Left lung (tissue), 10 donors: ENCODE measurements around the gene MDGA2. TPM values are rescaled to one million over a fixed set of nuclear protein-coding genes. Genes with fewer than 3 reads are reported as not detected.

ENCODE experiments used
- ATAC-seq: fragments of 200-7000 bp; cut with Tn5 transposase; one replicate; pipeline ENCODE4 v1.9.1; 2020; ENCODE audit warnings: moderate library complexity
- DNase-seq, 4 donors: peaks; one replicate each; pipeline ENCODE4 v3.0.0-alpha.2; 2013 to 2020
- H3K27ac ChIP-seq, 2 donors: fragments of 200-600 bp; sonication (generic) in 1 of 2; one replicate each; pipeline versions ENCODE4 v1.5.0 to v1.8.0; 2020 to 2021
- H3K27me3 ChIP-seq, 2 donors: fragments of 200-600 bp; sonication (generic) in 1 of 2; one replicate each; pipeline versions ENCODE4 v1.5.0 to v1.8.0; 2020 to 2021
- H3K36me3 ChIP-seq, 2 donors: fragments of 200-600 bp; sonication (generic) in 1 of 2; one replicate each; pipeline versions ENCODE4 v1.5.0 to v1.8.0; 2020 to 2021
- H3K4me1 ChIP-seq, 2 donors: fragments of 200-600 bp; one replicate each; pipeline ENCODE4 v1.8.0; 2021
- H3K4me3 ChIP-seq, 2 donors: fragments of 200-600 bp; sonication (generic) in 1 of 2; one replicate each; pipeline versions ENCODE4 v1.5.0 to v1.8.0; 2020 to 2021; ENCODE audit warnings: mild to moderate bottlenecking in 1 of 2
- H3K9me3 ChIP-seq, 2 donors: fragments of 200-600 bp; sonication (generic) in 1 of 2; one replicate each; pipeline versions ENCODE4 v1.5.0 to v1.8.0; 2020 to 2021
- intact Hi-C, 2 donors: fragments of 100-400 bp; cut with DNase I; formaldehyde crosslinking; loops; one replicate each; pipeline versions ENCODE4 v1.11.2 to v1.14.2; 2022
- polyA plus RNA-seq, 6 donors: library from polyadenylated mRNA; unstranded; fragments of 120-200 nt; gene quantifications; one replicate each; pipeline ENCODE4 v1.2.1, GENCODE V29; 2013; ENCODE audit not compliant: insufficient read length in 6 of 6
- total RNA-seq, 2 donors: library from RNA; stranded (reverse); fragmentation: NEBNext Ultra II Directional; extraction: Animal tissue kit (Norgen Biotek cat#: 25700); gene quantifications; one replicate each; pipeline ENCODE4 v1.2.1, GENCODE V29; 2021
- TF ChIP-seq, protein P1 (sequence below), 2 donors: fragments of 200-600 bp; sonication (generic) in 1 of 2; IDR thresholded peaks; one replicate each; pipeline versions ENCODE4 v1.5.0 to v1.8.0; 2021; ENCODE audit warnings: antibody characterized with exemption in 2 of 2
- donor health status: DM: no; HTN: yes; CAD: no.
- donor health status: DM: no; HTN: no; CAD: no.

MDGA2 gene
- total and polyA plus RNA-seq, 8 donors: 0.14 to 0.62 (median 0.36) TPM; not detected in 1

DNA sequence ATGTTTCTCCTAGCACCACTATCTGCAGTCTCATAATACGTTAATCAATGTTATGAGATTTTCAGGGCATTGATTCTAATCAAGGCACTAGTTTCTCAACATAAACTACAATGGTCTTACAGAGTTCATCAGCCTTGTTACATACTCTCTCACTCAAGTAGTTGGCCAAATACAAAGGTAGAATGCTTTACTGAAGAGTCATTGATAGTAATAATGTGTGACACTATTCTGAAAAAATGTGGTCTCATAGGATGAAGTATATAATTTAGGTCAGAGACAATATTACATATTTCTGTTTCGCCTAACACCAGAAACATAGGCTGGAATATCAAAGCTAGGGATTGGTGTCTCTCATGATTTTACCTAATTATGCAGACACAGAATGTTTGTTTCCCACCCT is 35.2 kb upstream of the MDGA2 start:
- H3K27ac ChIP-seq: no peak overlapping the region
- no peak overlapping the region for H3K4me3 ChIP-seq
- DNase-seq (no peak), ATAC-seq (no peak)
- H3K27me3 ChIP-seq: no peaks in the 10 kb centered on the region
- TF ChIP-seq, protein P1, sequence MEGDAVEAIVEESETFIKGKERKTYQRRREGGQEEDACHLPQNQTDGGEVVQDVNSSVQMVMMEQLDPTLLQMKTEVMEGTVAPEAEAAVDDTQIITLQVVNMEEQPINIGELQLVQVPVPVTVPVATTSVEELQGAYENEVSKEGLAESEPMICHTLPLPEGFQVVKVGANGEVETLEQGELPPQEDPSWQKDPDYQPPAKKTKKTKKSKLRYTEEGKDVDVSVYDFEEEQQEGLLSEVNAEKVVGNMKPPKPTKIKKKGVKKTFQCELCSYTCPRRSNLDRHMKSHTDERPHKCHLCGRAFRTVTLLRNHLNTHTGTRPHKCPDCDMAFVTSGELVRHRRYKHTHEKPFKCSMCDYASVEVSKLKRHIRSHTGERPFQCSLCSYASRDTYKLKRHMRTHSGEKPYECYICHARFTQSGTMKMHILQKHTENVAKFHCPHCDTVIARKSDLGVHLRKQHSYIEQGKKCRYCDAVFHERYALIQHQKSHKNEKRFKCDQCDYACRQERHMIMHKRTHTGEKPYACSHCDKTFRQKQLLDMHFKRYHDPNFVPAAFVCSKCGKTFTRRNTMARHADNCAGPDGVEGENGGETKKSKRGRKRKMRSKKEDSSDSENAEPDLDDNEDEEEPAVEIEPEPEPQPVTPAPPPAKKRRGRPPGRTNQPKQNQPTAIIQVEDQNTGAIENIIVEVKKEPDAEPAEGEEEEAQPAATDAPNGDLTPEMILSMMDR (IDR thresholded peaks at IDR 0.05): no peak
- no peaks in the 10 kb centered on the region for H3K9me3 ChIP-seq
- intact Hi-C loops: no loop called here
- H3K36me3 ChIP-seq: no peaks in the 10 kb centered on the region
- no peaks in the 10 kb centered on the region for H3K4me1 ChIP-seq

DNA sequence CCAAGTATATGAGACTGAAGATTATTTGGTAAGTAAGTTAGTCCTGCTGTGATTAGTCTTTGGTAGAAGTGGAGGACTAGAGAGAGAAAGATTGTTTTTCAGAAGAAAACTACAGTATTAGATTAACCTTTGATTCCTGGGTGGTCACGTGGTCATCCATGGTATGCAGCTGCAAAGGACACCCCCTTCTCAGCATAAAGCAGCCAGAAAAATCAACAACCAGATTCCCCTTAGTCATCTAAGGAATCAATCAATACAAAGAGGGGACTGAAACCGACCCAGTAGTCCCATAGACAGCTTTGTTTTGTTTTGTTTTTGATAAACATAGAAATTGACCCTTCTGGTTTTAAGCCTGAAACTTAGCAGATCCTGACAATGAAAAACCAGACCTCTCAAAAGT is 30.3 kb upstream of the MDGA2 start:
- H3K9me3 ChIP-seq: no peaks in the 10 kb centered on the region

GRCh38 chr14:47691829-47692228 is 16.4 kb upstream of the MDGA2 start:
- Histone ChIP-seq H3K27me3 (no peaks in the 10 kb centered on the region), H3K9me3 (no peaks in the 10 kb centered on the region), H3K27ac (no peak overlapping the region), H3K4me3 (no peak overlapping the region), H3K4me1 (no peaks in the 10 kb centered on the region), H3K36me3 (no peaks in the 10 kb centered on the region)
- DNase-seq (no peak), ATAC-seq (no peak)
- TF ChIP-seq, protein P1 (IDR thresholded peaks at IDR 0.05): no peak
- intact Hi-C loops: no loop called here

More for the DNA sequence above, 30.3 kb upstream of the MDGA2 start:
- intact Hi-C loops: no loop called here
- TF ChIP-seq, protein P1 (IDR thresholded peaks at IDR 0.05): no peak
- Histone ChIP-seq H3K27ac (no peak overlapping the region), H3K4me1 (no peaks in the 10 kb centered on the region), H3K27me3 (no peaks in the 10 kb centered on the region), H3K4me3 (no peak overlapping the region), H3K36me3 (no peaks in the 10 kb centered on the region)
- ATAC-seq (no peak), DNase-seq (no peak)

GRCh38 chr14:47678993-47679392 is 3.6 kb upstream of the MDGA2 start:
- ATAC-seq (no peak), DNase-seq (no peak)
- H3K4me3 ChIP-seq: no peak overlapping the region
- H3K36me3 ChIP-seq: no peaks in the 10 kb centered on the region
- intact Hi-C loops: no loop called here
- no peaks in the 10 kb centered on the region for H3K9me3 ChIP-seq
- TF ChIP-seq, protein P1 (IDR thresholded peaks at IDR 0.05): no peak
- H3K27me3 ChIP-seq: peaks cover 31 to 49% of the 10 kb centered on the region in 2 donors
- H3K4me1 ChIP-seq: peaks cover 4 to 14% of the 10 kb centered on the region in 2 donors
- H3K27ac ChIP-seq: no peak overlapping the region

DNA sequence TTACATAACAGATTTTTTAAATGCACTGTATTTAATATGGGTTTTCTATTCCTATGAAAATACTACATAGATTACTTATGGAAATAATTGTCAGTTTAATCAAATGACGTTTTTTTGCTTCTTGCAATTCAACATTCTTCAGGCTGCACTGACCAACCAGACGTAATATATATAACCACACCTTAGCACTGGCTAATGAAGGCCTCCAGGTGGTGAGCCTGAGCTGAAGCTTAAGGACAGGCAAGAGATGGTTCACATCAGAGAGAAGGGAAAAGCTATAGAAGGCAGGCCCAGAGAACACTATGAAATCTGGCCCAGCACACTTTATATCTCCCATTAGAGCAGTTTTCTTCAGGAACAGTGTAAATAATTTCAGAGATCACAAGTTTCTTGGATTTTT is 2.8 kb upstream of the MDGA2 start:
- intact Hi-C loops: no loop called here
- Histone ChIP-seq H3K4me3 (no peak overlapping the region), H3K9me3 (no peaks in the 10 kb centered on the region), H3K27me3 (peaks cover 36 to 56% of the 10 kb centered on the region in 2 donors), H3K27ac (no peak overlapping the region), H3K4me1 (peaks cover 4 to 18% of the 10 kb centered on the region in 2 donors), H3K36me3 (no peaks in the 10 kb centered on the region)
- ATAC-seq: no peak
- TF ChIP-seq, protein P1 (IDR thresholded peaks at IDR 0.05): no peak
- no peak for DNase-seq
